GM12874 (cell line): ENCODE results near the gene RNF215.

Source experiments
- CTCF ChIP-seq: IDR thresholded peaks from 2 replicates; pipeline ENCODE4 v1.5.1; 2011; ENCODE audit warnings: low read depth, mild to moderate bottlenecking, control low read depth, low read length, moderate library complexity; ENCODE audit not compliant: insufficient read depth

RNF215 gene

GRCh38 chr22:30361916-30362650 lies 25.1 kb downstream of the RNF215 start:
- no peak for TF ChIP-seq CTCF

GRCh38 chr22:30358541-30358940 lies 28.7 kb downstream of the RNF215 start:
- no peak for TF ChIP-seq CTCF

- no peak for TF ChIP-seq CTCF
Measured at GRCh38 chr22:30357650-30358215, 29.5 kb downstream of the RNF215 start.

- no peak for TF ChIP-seq CTCF
Measured at GRCh38 chr22:30357236-30357570, 30.0 kb downstream of the RNF215 start.

- TF ChIP-seq CTCF: no peak
Measured at GRCh38 chr22:30356449-30357235, 30.6 kb downstream of the RNF215 start, which contains the start of the genes CCDC157 and SF3A1. Gene CCDC157, plus strand, starts transcription at chr22:30357007. Its CDS starts 8,994 bp downstream, at chr22:30366001. Gene SF3A1, minus strand, starts transcription at chr22:30356894. Its CDS starts 102 bp downstream, at chr22:30356792.

- no peak for TF ChIP-seq CTCF
Measured at GRCh38 chr22:30354644-30355043, 32.6 kb downstream of the RNF215 start.

- no peak for TF ChIP-seq CTCF
Measured at GRCh38 chr22:30351226-30351625, 36.0 kb downstream of the RNF215 start.
